H1 (cell line): Measurements from ENCODE around the gene RND3. TPM values are rescaled to one million over a fixed set of nuclear protein-coding genes. Genes with fewer than 3 reads are reported as not detected.

ENCODE experiments used
- CHD1 ChIP-seq: IDR thresholded peaks from 2 replicates; pipeline ENCODE4 v1.6.1; 2012; ENCODE audit warnings: low read depth, low read length, improper control_type of control experiment
- EGR1 ChIP-seq: IDR thresholded peaks from 2 replicates; pipeline ENCODE4 v1.6.1; 2011; ENCODE audit warnings: low read depth, low read length, borderline replicate concordance
- EZH2 ChIP-seq: fragments of 200-600 bp; sonication (generic); IDR thresholded peaks from 2 replicates; pipeline ENCODE4 v1.7.1; 2012; ENCODE audit warnings: low read depth, mild to moderate bottlenecking, moderate library complexity, low read length, inconsistent platforms; ENCODE audit not compliant: severe bottlenecking
- HDAC6 ChIP-seq: IDR thresholded peaks from one replicate; pipeline ENCODE4 v1.7.1; 2012; ENCODE audit warnings: low read depth, mild to moderate bottlenecking, inconsistent platforms, low read length, moderate library complexity
- PHF8 ChIP-seq: fragments of 200-600 bp; sonication (generic); conservative IDR thresholded peaks from 2 replicates; pipeline ENCODE4 v1.7.1; 2012; ENCODE audit warnings: low read depth, mild to moderate bottlenecking, inconsistent platforms, low read length, moderate library complexity
- SIN3A ChIP-seq, 2 experiments: IDR thresholded peaks in 1 of 2; conservative IDR thresholded peaks in 1 of 2; 2 replicates each; pipeline ENCODE4 v1.6.1; 2011 to 2012; ENCODE audit warnings: low read length in 2 of 2, improper control_type of control experiment in 1 of 2, low read depth in 1 of 2, mild to moderate bottlenecking in 1 of 2
- SP2 ChIP-seq: IDR thresholded peaks from 2 replicates; pipeline ENCODE4 v1.6.1; 2012; ENCODE audit warnings: mild to moderate bottlenecking, low read length, inconsistent platforms
- polyA plus RNA-seq, 7 experiments: library from polyadenylated mRNA; depleted of rRNA in 3 of 7; stranded (reverse) in 5 of 7; unstranded in 2 of 7; fragments of >200 nt in 5 of 7; fragments of 200-250 nt in 2 of 7; gene quantifications; 1 replicate in 5 of 7; 2 replicates in 1 of 7; 4 replicates in 1 of 7; pipeline versions ENCODE4 v1.2.1 to v1.2.3, GENCODE V29; 2011 to 2013; ENCODE audit warnings: missing spikeins in 2 of 7, mixed read lengths in 2 of 7
- total RNA-seq: library from RNA; stranded (reverse); fragmentation: NEBNext Ultra II Directional; extraction: Animal tissue kit (Norgen Biotek cat#: 25700); gene quantifications from 2 replicates; pipeline ENCODE4 v1.2.1, GENCODE V29; 2021

The RND3 gene
- total and polyA plus RNA-seq, 2 of the 8 experiments (the other 6 are each of a cell fraction or from before 2014, with no cell fraction given): 12.2 to 25.6 TPM

- TF ChIP-seq SP2 (no peak), SIN3A (conservative IDR thresholded peaks at IDR 0.05 in 1 of 2, IDR thresholded peaks at IDR 0.05 in 1 of 2; ENCODE audit: low read depth in 1 of 2, low read length in 2 of 2) (no peak), CHD1 (no peak), PHF8 (no peak), EZH2 (no peak), EGR1 (no peak), HDAC6 (no peak)
These were observed 55.2 kb downstream of the RND3 start (continued) for GRCh38 chr2:150432312-150432625.
